NB4 (cell line): ENCODE data around the gene LTBP1.

Source experiments
- MYC ChIP-seq: IDR thresholded peaks from 2 replicates; pipeline ENCODE4 v1.6.1; 2011; ENCODE audit warnings: low read depth, low read length
- POLR2A ChIP-seq: IDR thresholded peaks from 2 replicates; pipeline ENCODE4 v1.6.1; 2011; ENCODE audit warnings: mild to moderate bottlenecking; ENCODE audit not compliant: insufficient read length; ENCODE audit errors: extremely low read depth
- TF ChIP-seq, protein P1 (sequence below): IDR thresholded peaks from one replicate; pipeline ENCODE4 v1.5.1; 2012; ENCODE audit warnings: low read depth, low read length
- TF ChIP-seq, protein P2 (sequence below): IDR thresholded peaks from 2 replicates; pipeline ENCODE4 v1.6.1; 2011; ENCODE audit warnings: low read depth, low read length

DNA sequence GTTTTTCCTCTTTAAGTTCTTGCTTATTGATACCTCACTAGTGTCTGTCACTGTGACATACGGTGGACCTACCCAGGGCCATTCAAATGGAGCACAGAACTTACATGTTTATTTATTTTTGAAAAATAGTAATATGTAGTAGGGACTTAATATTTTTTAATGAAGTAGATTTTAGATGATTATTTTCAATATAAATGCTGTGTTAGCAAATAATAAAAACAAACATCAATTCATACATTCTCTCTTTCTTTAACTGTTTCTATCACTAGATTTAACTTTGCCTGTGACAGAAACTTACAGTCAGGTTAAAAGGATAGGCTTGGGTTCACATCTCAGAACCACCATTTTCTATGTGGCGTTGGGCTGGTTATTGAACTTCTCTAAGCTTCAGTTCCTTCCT is 345.3 kb downstream of the LTBP1 start:
- TF ChIP-seq, protein P1, sequence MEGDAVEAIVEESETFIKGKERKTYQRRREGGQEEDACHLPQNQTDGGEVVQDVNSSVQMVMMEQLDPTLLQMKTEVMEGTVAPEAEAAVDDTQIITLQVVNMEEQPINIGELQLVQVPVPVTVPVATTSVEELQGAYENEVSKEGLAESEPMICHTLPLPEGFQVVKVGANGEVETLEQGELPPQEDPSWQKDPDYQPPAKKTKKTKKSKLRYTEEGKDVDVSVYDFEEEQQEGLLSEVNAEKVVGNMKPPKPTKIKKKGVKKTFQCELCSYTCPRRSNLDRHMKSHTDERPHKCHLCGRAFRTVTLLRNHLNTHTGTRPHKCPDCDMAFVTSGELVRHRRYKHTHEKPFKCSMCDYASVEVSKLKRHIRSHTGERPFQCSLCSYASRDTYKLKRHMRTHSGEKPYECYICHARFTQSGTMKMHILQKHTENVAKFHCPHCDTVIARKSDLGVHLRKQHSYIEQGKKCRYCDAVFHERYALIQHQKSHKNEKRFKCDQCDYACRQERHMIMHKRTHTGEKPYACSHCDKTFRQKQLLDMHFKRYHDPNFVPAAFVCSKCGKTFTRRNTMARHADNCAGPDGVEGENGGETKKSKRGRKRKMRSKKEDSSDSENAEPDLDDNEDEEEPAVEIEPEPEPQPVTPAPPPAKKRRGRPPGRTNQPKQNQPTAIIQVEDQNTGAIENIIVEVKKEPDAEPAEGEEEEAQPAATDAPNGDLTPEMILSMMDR, result no peak
- no peak for TF ChIP-seq POLR2A
- no peak for TF ChIP-seq MYC
- TF ChIP-seq, protein P2, sequence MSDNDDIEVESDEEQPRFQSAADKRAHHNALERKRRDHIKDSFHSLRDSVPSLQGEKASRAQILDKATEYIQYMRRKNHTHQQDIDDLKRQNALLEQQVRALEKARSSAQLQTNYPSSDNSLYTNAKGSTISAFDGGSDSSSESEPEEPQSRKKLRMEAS, result no peak
